Neuronal stem cell (in vitro differentiated cells): ENCODE results near the gene FER.

Experiments
- DNase-seq: peaks from one replicate; pipeline ENCODE4 v3.0.0-alpha.2; 2013; ENCODE audit warnings: low spot score
- H2AFZ ChIP-seq: one replicate; pipeline ENCODE4 v1.6.1; 2013; ENCODE audit warnings: mild to moderate bottlenecking, low read length, inconsistent platforms
- H2AK5ac ChIP-seq: 2 replicates; pipeline ENCODE4 v1.6.1; 2013; ENCODE audit warnings: low read depth, mild to moderate bottlenecking, inconsistent platforms, low read length, moderate library complexity, mixed read lengths
- H2BK120ac ChIP-seq: 2 replicates; pipeline ENCODE4 v1.6.1; 2013; ENCODE audit warnings: low read depth, mild to moderate bottlenecking, inconsistent platforms, low read length, moderate library complexity, mixed read lengths
- H2BK12ac ChIP-seq: one replicate; pipeline ENCODE4 v1.6.1; 2013; ENCODE audit warnings: low read length, inconsistent platforms
- H2BK15ac ChIP-seq: 2 replicates; pipeline ENCODE4 v1.6.1; 2013; ENCODE audit warnings: mild to moderate bottlenecking, low read length, inconsistent platforms, mixed read lengths
- H2BK5ac ChIP-seq: one replicate; pipeline ENCODE4 v1.6.1; 2013; ENCODE audit warnings: inconsistent platforms, mild to moderate bottlenecking, low read length, moderate library complexity
- H3K14ac ChIP-seq: one replicate; pipeline ENCODE4 v1.6.1; 2013; ENCODE audit warnings: low read length, inconsistent platforms
- H3K18ac ChIP-seq: 2 replicates; pipeline ENCODE4 v1.6.1; 2013; ENCODE audit warnings: low read length, inconsistent platforms
- H3K23ac ChIP-seq: 2 replicates; pipeline ENCODE4 v1.6.1; 2013; ENCODE audit warnings: low read depth, mild to moderate bottlenecking, mixed read lengths, low read length, inconsistent platforms; ENCODE audit not compliant: poor library complexity
- H3K27ac ChIP-seq: replicated peaks from 3 replicates; pipeline ENCODE4 v1.5.1; 2013; ENCODE audit warnings: low read length, inconsistent platforms
- H3K27me3 ChIP-seq, 3 experiments: 2 replicates each; pipeline ENCODE4 v1.6.1; 2013; ENCODE audit warnings: low read length in 3 of 3, mild to moderate bottlenecking in 2 of 3, inconsistent platforms in 1 of 3, low read depth in 1 of 3, mixed read lengths in 1 of 3, moderate library complexity in 1 of 3; ENCODE audit not compliant: control insufficient read depth in 3 of 3, insufficient read depth in 3 of 3
- H3K36me3 ChIP-seq, 2 donors: replicated peaks in 1 of 2; 2 replicates each; pipeline ENCODE4 v1.6.1; 2013; ENCODE audit warnings: low read length in 2 of 2; ENCODE audit not compliant: control insufficient read depth in 2 of 2, insufficient read depth in 2 of 2
- H3K4ac ChIP-seq: 2 replicates; pipeline ENCODE4 v1.6.1; 2013; ENCODE audit warnings: inconsistent platforms, mild to moderate bottlenecking, low read length, moderate library complexity
- H3K4me1 ChIP-seq, 2 donors: 1 replicate in 1 of 2; 2 replicates in 1 of 2; pipeline ENCODE4 v1.6.1; 2013; ENCODE audit warnings: low read length in 2 of 2, low read depth in 1 of 2; ENCODE audit not compliant: control insufficient read depth in 2 of 2, insufficient read depth in 1 of 2
- H3K4me2 ChIP-seq: one replicate; pipeline ENCODE4 v1.6.1; 2013; ENCODE audit warnings: mild to moderate bottlenecking, low read length, inconsistent platforms; ENCODE audit not compliant: insufficient read depth, poor library complexity, severe bottlenecking
- H3K4me3 ChIP-seq, 2 donors: 2 replicates each; pipeline ENCODE4 v1.5.1; 2013; ENCODE audit warnings: low read length in 2 of 2, mild to moderate bottlenecking in 2 of 2, inconsistent platforms in 1 of 2, moderate library complexity in 1 of 2
- H3K79me1 ChIP-seq: one replicate; pipeline ENCODE4 v1.6.1; 2013; ENCODE audit warnings: low read depth, mild to moderate bottlenecking, inconsistent platforms, low read length, moderate library complexity
- H3K9ac ChIP-seq: one replicate; pipeline ENCODE4 v1.6.1; 2013; ENCODE audit warnings: mild to moderate bottlenecking, low read depth, low read length, inconsistent platforms; ENCODE audit not compliant: poor library complexity
- H3K9me3 ChIP-seq, 2 donors: replicated peaks in 1 of 2; 2 replicates each; pipeline versions ENCODE3 to v1.6.1; 2013; ENCODE audit warnings: low read length in 2 of 2, mild to moderate bottlenecking in 2 of 2, inconsistent platforms in 1 of 2, low read depth in 1 of 2, mixed read lengths in 1 of 2, moderate library complexity in 1 of 2; ENCODE audit not compliant: control insufficient read depth in 2 of 2, insufficient read depth in 1 of 2
- H4K8ac ChIP-seq: one replicate; pipeline ENCODE4 v1.6.1; 2013; ENCODE audit warnings: low read depth, mild to moderate bottlenecking, inconsistent platforms, low read length, moderate library complexity
- H4K91ac ChIP-seq: one replicate; pipeline ENCODE4 v1.6.1; 2013; ENCODE audit warnings: low read length, low read depth, mild to moderate bottlenecking, inconsistent platforms; ENCODE audit not compliant: poor library complexity
- WGBS, 2 donors: extraction: QIAGEN DNeasy Blood & Tissue Kit; methylation state at CpG; one replicate each; pipeline ENCODE4 v1.1.7; 2013; ENCODE audit warnings: missing lambda C conversion rate in 2 of 2, mixed read lengths in 1 of 2; ENCODE audit not compliant: insufficient read length in 2 of 2, insufficient replicate concordance in 1 of 2; ENCODE audit errors: extremely low coverage in 2 of 2; 5-methylcytosine and 5-hydroxymethylcytosine counted together

Gene FER

GRCh38 chr5:108910627-108911026 is 162.9 kb downstream of the FER start:
- H3K36me3 ChIP-seq = no peaks in the 10 kb centered on the region
- no peaks in the 10 kb centered on the region for H3K9me3 ChIP-seq
- no peak overlapping the region for H4K8ac ChIP-seq
- no peaks in the 10 kb centered on the region for H3K27me3 ChIP-seq
- no peak overlapping the region for H2BK5ac ChIP-seq
- H3K27ac ChIP-seq = no peak overlapping the region
- DNase-seq = no peak
- H4K91ac ChIP-seq = no peak overlapping the region
- no peaks in the 10 kb centered on the region for H3K4me1 ChIP-seq
- no peak overlapping the region for H3K4me2 ChIP-seq
- no peak overlapping the region for H3K14ac ChIP-seq
- H2BK12ac ChIP-seq = no peak overlapping the region
- no peak overlapping the region for H3K18ac ChIP-seq
- no CpG with 5 or more reads among the region's 3 CpGs for WGBS, 2 donors
- H3K23ac ChIP-seq = no peak overlapping the region
- H3K79me1 ChIP-seq = no peaks in the 10 kb centered on the region
- no peak overlapping the region for H2BK15ac ChIP-seq
- no peak overlapping the region for H3K4ac ChIP-seq
- no peak overlapping the region for H3K4me3 ChIP-seq
- no peak overlapping the region for H2AFZ ChIP-seq
- H2BK120ac ChIP-seq = no peak overlapping the region
- H3K9ac ChIP-seq = no peak overlapping the region
- no peak overlapping the region for H2AK5ac ChIP-seq

- Histone ChIP-seq H3K18ac (no peak overlapping the region), H3K79me1 (no peaks in the 10 kb centered on the region), H3K9me3 (no peaks in the 10 kb centered on the region), H3K14ac (no peak overlapping the region), H4K8ac (no peak overlapping the region), H2BK120ac (no peak overlapping the region), H3K23ac (no peak overlapping the region), H3K36me3 (no peaks in the 10 kb centered on the region), H3K4ac (no peak overlapping the region), H3K9ac (no peak overlapping the region), H2BK15ac (no peak overlapping the region), H3K4me2 (no peak overlapping the region), H2AK5ac (no peak overlapping the region), H2BK12ac (no peak overlapping the region), H3K4me1 (no peaks in the 10 kb centered on the region), H3K4me3 (no peak overlapping the region), H4K91ac (no peak overlapping the region), H3K27ac (no peak overlapping the region), H2BK5ac (no peak overlapping the region), H2AFZ (no peak overlapping the region), H3K27me3 (no peaks in the 10 kb centered on the region)
- DNase-seq = no peak
- WGBS, 2 donors = no CpG with 5 or more reads among the region's 3 CpGs
Observed at GRCh38 chr5:108911055-108911454, 163.4 kb downstream of the FER start.

GRCh38 chr5:108917596-108917995 is 169.9 kb downstream of the FER start:
- no peak overlapping the region for H4K91ac ChIP-seq
- no peak overlapping the region for H2BK12ac ChIP-seq
- no peak overlapping the region for H3K27ac ChIP-seq
- no peaks in the 10 kb centered on the region for H3K79me1 ChIP-seq
- DNase-seq = no peak
- no peak overlapping the region for H4K8ac ChIP-seq
- H3K4me2 ChIP-seq = no peak overlapping the region
- no peaks in the 10 kb centered on the region for H3K36me3 ChIP-seq
- no peaks in the 10 kb centered on the region for H3K9me3 ChIP-seq
- no peak overlapping the region for H2AFZ ChIP-seq
- H3K18ac ChIP-seq = no peak overlapping the region
- no peak overlapping the region for H3K9ac ChIP-seq
- no peak overlapping the region for H3K4ac ChIP-seq
- no peaks in the 10 kb centered on the region for H3K4me1 ChIP-seq
- H2BK120ac ChIP-seq = no peak overlapping the region
- H3K27me3 ChIP-seq = no peaks in the 10 kb centered on the region
- no peak overlapping the region for H2AK5ac ChIP-seq
- H3K4me3 ChIP-seq = no peak overlapping the region
- H2BK15ac ChIP-seq = no peak overlapping the region
- H3K23ac ChIP-seq = no peak overlapping the region
- H3K14ac ChIP-seq = no peak overlapping the region
- no peak overlapping the region for H2BK5ac ChIP-seq

- DNase-seq = no peak
- no peaks in the 10 kb centered on the region for H3K36me3 ChIP-seq
- no peak overlapping the region for H3K14ac ChIP-seq
- H3K23ac ChIP-seq = no peak overlapping the region
- no peak overlapping the region for H2BK12ac ChIP-seq
- H4K8ac ChIP-seq = no peak overlapping the region
- H3K9me3 ChIP-seq = no peaks in the 10 kb centered on the region
- no peak overlapping the region for H2BK15ac ChIP-seq
- H4K91ac ChIP-seq = no peak overlapping the region
- H3K9ac ChIP-seq = no peak overlapping the region
- H2AK5ac ChIP-seq = no peak overlapping the region
- H3K4me3 ChIP-seq = no peak overlapping the region
- no CpG with 5 or more reads among the region's 2 CpGs for WGBS, 2 donors
- no peak overlapping the region for H2BK120ac ChIP-seq
- no peak overlapping the region for H3K18ac ChIP-seq
- H3K27me3 ChIP-seq = no peaks in the 10 kb centered on the region
- H3K4me2 ChIP-seq = no peak overlapping the region
- no peak overlapping the region for H3K27ac ChIP-seq
- no peaks in the 10 kb centered on the region for H3K79me1 ChIP-seq
- H3K4ac ChIP-seq = no peak overlapping the region
- no peaks in the 10 kb centered on the region for H3K4me1 ChIP-seq
- no peak overlapping the region for H2BK5ac ChIP-seq
- no peak overlapping the region for H2AFZ ChIP-seq
Observed at GRCh38 chr5:108919591-108920326, 172.1 kb downstream of the FER start.
